ENCODE data around the gene NTRK2.

DNA sequence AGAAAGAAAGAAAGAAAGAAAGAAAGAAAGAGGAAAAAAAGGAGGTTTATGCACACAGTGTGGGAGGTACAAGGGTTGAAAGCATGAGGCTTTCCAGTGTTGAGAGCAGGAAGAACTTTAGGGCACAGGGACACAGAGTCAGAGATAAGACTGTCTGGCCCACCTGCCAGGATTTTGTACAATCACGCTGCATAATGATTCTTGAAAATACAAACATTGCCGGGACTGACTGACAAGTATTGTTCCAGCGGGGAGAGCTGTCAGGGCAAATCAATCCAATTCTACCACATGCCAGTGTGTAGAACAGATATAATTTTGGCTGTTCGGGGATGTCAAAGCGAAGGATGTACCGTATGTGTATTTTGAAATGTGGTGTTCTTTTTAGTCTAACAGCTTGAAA is 254.7 kb downstream of the NTRK2 start:
- TF ChIP-seq TARDBP (IDR thresholded peaks at IDR 0.05) (no peak), NFRKB (IDR thresholded peaks at IDR 0.05) (no peak), BHLHE40 (IDR thresholded peaks at IDR 0.05; ENCODE audit: borderline replicate concordance) (no peak), SUZ12 (IDR thresholded peaks at IDR 0.05) (no peak), FOXA1 (IDR thresholded peaks at IDR 0.05) (no peak), SP1 (IDR thresholded peaks at IDR 0.05) (no peak), ELF4 (IDR thresholded peaks at IDR 0.05) (no peak), ZNF384 (IDR thresholded peaks at IDR 0.05) (no peak), HDGF (IDR thresholded peaks at IDR 0.05; ENCODE audit: borderline replicate concordance) (no peak), CTBP1 (IDR thresholded peaks at IDR 0.05; ENCODE audit: borderline replicate concordance) (no peak)
- TF ChIP-seq, protein P1, sequence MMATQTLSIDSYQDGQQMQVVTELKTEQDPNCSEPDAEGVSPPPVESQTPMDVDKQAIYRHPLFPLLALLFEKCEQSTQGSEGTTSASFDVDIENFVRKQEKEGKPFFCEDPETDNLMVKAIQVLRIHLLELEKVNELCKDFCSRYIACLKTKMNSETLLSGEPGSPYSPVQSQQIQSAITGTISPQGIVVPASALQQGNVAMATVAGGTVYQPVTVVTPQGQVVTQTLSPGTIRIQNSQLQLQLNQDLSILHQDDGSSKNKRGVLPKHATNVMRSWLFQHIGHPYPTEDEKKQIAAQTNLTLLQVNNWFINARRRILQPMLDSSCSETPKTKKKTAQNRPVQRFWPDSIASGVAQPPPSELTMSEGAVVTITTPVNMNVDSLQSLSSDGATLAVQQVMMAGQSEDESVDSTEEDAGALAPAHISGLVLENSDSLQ (IDR thresholded peaks at IDR 0.05) = no peak

All from HEK293T (cell line).